Measurements from ENCODE around the gene UNC93A.

The UNC93A gene

DNA sequence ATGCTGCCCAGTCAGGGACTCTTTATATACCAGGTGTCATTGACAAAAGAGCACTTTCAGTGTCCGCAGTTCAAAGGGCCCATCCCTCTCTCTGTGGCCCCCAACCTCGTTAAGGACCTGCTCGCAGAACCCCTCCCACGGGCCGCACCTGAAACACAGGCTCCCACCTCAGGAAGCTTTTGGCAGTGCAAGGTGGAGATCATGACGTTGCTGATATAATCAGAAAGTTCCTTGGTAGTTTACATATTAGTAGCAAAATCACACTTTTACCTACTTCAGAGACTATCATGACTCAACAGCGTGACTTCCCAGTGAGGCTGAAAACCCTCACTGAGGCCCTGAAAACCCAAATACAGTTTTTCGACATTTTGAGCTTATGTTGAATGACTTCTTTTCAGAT is 37.9 kb downstream of the UNC93A start:
- Histone ChIP-seq H3K9me3 (ENCODE audit: control insufficient read depth, low read length) (no peaks in the 10 kb centered on the region), H3K36me3 (ENCODE audit: control insufficient read depth, insufficient read depth, low read length) (no peaks in the 10 kb centered on the region), H3K4me3 (ENCODE audit: extremely low read depth, insufficient read depth, low read length, poor library complexity, severe bottlenecking) (no peak overlapping the region), H3K27ac (ENCODE audit: low read depth, low read length, severe bottlenecking) (no peak overlapping the region), H3K4me1 (ENCODE audit: control insufficient read depth, insufficient read depth, low read length, poor library complexity, severe bottlenecking) (no peaks in the 10 kb centered on the region)
- WGBS, 2 experiments (ENCODE audit: insufficient coverage in 2 of 2) = 90 to 92% methylated on average over 2 to 6 of the region's 8 CpGs

GRCh38 chr6:167330750-167331149 is 39.6 kb downstream of the UNC93A start:
- Histone ChIP-seq H3K4me3 (ENCODE audit: extremely low read depth, insufficient read depth, low read length, poor library complexity, severe bottlenecking) (no peak overlapping the region), H3K36me3 (ENCODE audit: control insufficient read depth, insufficient read depth, low read length) (no peaks in the 10 kb centered on the region), H3K27ac (ENCODE audit: low read depth, low read length, severe bottlenecking) (no peak overlapping the region), H3K9me3 (ENCODE audit: control insufficient read depth, low read length) (no peaks in the 10 kb centered on the region), H3K4me1 (ENCODE audit: control insufficient read depth, insufficient read depth, low read length, poor library complexity, severe bottlenecking) (no peaks in the 10 kb centered on the region)
- WGBS, 2 experiments (ENCODE audit: insufficient coverage in 2 of 2) = 88 to 91% methylated on average over 8 of the region's 9 CpGs

- Histone ChIP-seq H3K4me1 (ENCODE audit: control insufficient read depth, insufficient read depth, low read length, poor library complexity, severe bottlenecking) (no peaks in the 10 kb centered on the region), H3K36me3 (ENCODE audit: control insufficient read depth, insufficient read depth, low read length) (no peaks in the 10 kb centered on the region), H3K9me3 (ENCODE audit: control insufficient read depth, low read length) (no peaks in the 10 kb centered on the region), H3K4me3 (ENCODE audit: extremely low read depth, insufficient read depth, low read length, poor library complexity, severe bottlenecking) (no peak overlapping the region), H3K27ac (ENCODE audit: low read depth, low read length, severe bottlenecking) (no peak overlapping the region)
- WGBS, 2 experiments (ENCODE audit: insufficient coverage in 2 of 2) = 93 to 96% methylated on average over 9 to 10 of the region's 11 CpGs
Observed at GRCh38 chr6:167331565-167331964, 40.5 kb downstream of the UNC93A start.

DNA sequence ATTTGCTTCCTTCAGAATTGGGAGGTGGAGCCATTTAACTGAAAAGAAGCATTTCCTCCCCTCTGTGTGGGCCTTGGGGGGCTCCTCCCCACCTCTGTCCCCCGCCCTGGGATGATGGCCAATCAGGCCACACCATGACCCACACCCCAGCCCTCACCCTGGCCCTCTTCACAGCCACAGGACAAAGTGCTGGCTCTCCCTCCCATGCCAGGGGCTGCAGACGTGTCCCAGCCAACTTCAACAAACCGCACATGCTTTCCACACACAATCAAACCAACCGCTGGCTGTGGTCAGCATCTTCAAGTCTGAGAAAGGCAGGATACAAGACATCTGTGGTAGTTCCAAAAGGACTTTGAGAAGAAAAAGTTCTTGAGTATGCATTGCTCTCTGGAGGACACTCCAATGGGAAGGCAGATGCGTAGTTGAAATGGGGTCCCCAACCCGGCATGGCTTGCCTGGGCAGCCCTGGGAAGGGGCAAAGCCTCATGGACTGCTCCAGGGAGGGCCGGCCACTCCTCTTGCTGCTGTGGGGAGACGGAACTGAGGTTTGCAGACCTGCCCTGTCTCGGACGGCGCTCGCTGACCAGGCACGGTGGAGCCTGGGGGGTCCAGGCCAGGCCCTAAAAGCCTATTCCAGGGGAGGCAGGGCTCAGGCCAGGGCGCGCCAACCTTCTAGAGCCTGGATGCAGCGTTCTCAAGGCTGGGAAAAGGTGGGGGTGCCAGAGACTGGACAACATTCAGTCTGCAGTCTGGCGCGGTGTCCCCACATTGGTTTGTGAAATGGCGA is 45.9 kb downstream of the UNC93A start:
- Histone ChIP-seq H3K4me3 (ENCODE audit: extremely low read depth, insufficient read depth, low read length, poor library complexity, severe bottlenecking) (no peak overlapping the region), H3K9me3 (ENCODE audit: control insufficient read depth, low read length) (no peaks in the 10 kb centered on the region), H3K36me3 (ENCODE audit: control insufficient read depth, insufficient read depth, low read length) (no peaks in the 10 kb centered on the region), H3K27ac (ENCODE audit: low read depth, low read length, severe bottlenecking) (no peak overlapping the region), H3K4me1 (ENCODE audit: control insufficient read depth, insufficient read depth, low read length, poor library complexity, severe bottlenecking) (no peaks in the 10 kb centered on the region)
- WGBS, 2 experiments (ENCODE audit: insufficient coverage in 2 of 2) = 94% methylated on average over 10 to 18 of the region's 19 CpGs

GRCh38 chr6:167337675-167338449 is 46.7 kb downstream of the UNC93A start:
- Histone ChIP-seq H3K4me1 (ENCODE audit: control insufficient read depth, insufficient read depth, low read length, poor library complexity, severe bottlenecking) (no peaks in the 10 kb centered on the region), H3K27ac (ENCODE audit: low read depth, low read length, severe bottlenecking) (no peak overlapping the region), H3K4me3 (ENCODE audit: extremely low read depth, insufficient read depth, low read length, poor library complexity, severe bottlenecking) (no peak overlapping the region), H3K36me3 (ENCODE audit: control insufficient read depth, insufficient read depth, low read length) (no peaks in the 10 kb centered on the region), H3K9me3 (ENCODE audit: control insufficient read depth, low read length) (no peaks in the 10 kb centered on the region)
- WGBS, 2 experiments (ENCODE audit: insufficient coverage in 2 of 2) = 74 to 84% methylated on average over 4 of the region's 5 CpGs

GRCh38 chr6:167338541-167339117 is 47.5 kb downstream of the UNC93A start:
- Histone ChIP-seq H3K4me3 (ENCODE audit: extremely low read depth, insufficient read depth, low read length, poor library complexity, severe bottlenecking) (no peak overlapping the region), H3K9me3 (ENCODE audit: control insufficient read depth, low read length) (no peaks in the 10 kb centered on the region), H3K4me1 (ENCODE audit: control insufficient read depth, insufficient read depth, low read length, poor library complexity, severe bottlenecking) (no peaks in the 10 kb centered on the region), H3K36me3 (ENCODE audit: control insufficient read depth, insufficient read depth, low read length) (no peaks in the 10 kb centered on the region), H3K27ac (ENCODE audit: low read depth, low read length, severe bottlenecking) (no peak overlapping the region)
- WGBS, 2 experiments (ENCODE audit: insufficient coverage in 2 of 2) = 92% methylated on average over 3 of the region's 5 CpGs; no CpG with 5 or more reads in 1 of the 2 experiments

GRCh38 chr6:167341038-167341583 is 50.0 kb downstream of the UNC93A start:
- H3K9me3 ChIP-seq (ENCODE audit: control insufficient read depth, low read length) = no peaks in the 10 kb centered on the region
- H3K27ac ChIP-seq (ENCODE audit: low read depth, low read length, severe bottlenecking) = no peak overlapping the region
- H3K4me1 ChIP-seq (ENCODE audit: control insufficient read depth, insufficient read depth, low read length, poor library complexity, severe bottlenecking) = no peaks in the 10 kb centered on the region
- WGBS, 2 experiments (ENCODE audit: insufficient coverage in 2 of 2) = 86 to 95% methylated on average over 11 of the region's 12 CpGs
- H3K4me3 ChIP-seq (ENCODE audit: extremely low read depth, insufficient read depth, low read length, poor library complexity, severe bottlenecking) = no peak overlapping the region
- H3K36me3 ChIP-seq (ENCODE audit: control insufficient read depth, insufficient read depth, low read length) = no peaks in the 10 kb centered on the region

- H3K27ac ChIP-seq (ENCODE audit: low read depth, low read length, severe bottlenecking) = no peak overlapping the region
Observed at GRCh38 chr6:167341665-167342655, 50.8 kb downstream of the UNC93A start.

GRCh38 chr6:167342879-167343610 is 51.9 kb downstream of the UNC93A start:
- Histone ChIP-seq H3K36me3 (ENCODE audit: control insufficient read depth, insufficient read depth, low read length) (no peaks in the 10 kb centered on the region), H3K4me1 (ENCODE audit: control insufficient read depth, insufficient read depth, low read length, poor library complexity, severe bottlenecking) (no peaks in the 10 kb centered on the region), H3K27ac (ENCODE audit: low read depth, low read length, severe bottlenecking) (no peak overlapping the region), H3K9me3 (ENCODE audit: control insufficient read depth, low read length) (no peaks in the 10 kb centered on the region), H3K4me3 (ENCODE audit: extremely low read depth, insufficient read depth, low read length, poor library complexity, severe bottlenecking) (no peak overlapping the region)
- 90 to 91% methylated on average over 14 of the region's 14 CpGs for WGBS, 2 experiments (ENCODE audit: insufficient coverage in 2 of 2)

More at GRCh38 chr6:167341665-167342655, 50.8 kb downstream of the UNC93A start:
- H3K36me3 ChIP-seq (ENCODE audit: control insufficient read depth, insufficient read depth, low read length) = no peaks in the 10 kb centered on the region
- no peaks in the 10 kb centered on the region for H3K9me3 ChIP-seq (ENCODE audit: control insufficient read depth, low read length)
- H3K4me3 ChIP-seq (ENCODE audit: extremely low read depth, insufficient read depth, low read length, poor library complexity, severe bottlenecking) = no peak overlapping the region
- H3K4me1 ChIP-seq (ENCODE audit: control insufficient read depth, insufficient read depth, low read length, poor library complexity, severe bottlenecking) = no peaks in the 10 kb centered on the region
- WGBS, 2 experiments (ENCODE audit: insufficient coverage in 2 of 2) = 44 to 71% methylated on average over 1 of the region's 3 CpGs
